ENCODE measurements around the gene SLC7A11. TPM values are rescaled to one million over a fixed set of nuclear protein-coding genes. Genes with fewer than 3 reads are reported as not detected.

Gene SLC7A11
- polyA plus RNA-seq, 3 donors: 0.02 to 0.07 TPM; not detected in 1

DNA sequence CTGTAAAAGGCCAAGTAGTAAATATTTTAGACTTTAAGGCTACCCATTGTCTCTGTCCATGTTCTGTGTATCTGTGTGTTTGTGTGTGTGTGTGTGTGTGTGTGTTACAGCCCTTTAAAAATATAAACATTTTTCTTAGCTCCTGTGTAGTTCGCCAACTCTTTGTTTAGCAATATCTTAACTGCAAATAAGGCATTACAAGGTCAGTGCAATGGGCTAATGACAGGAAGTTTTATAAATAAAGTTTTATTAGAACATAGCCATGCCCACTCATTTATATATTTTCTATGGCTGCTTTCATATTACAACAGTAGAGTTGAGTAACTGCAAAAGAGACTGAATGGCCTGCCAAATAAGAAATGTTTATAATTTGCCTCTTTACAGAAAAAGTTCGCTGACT lies 5.9 kb upstream of the SLC7A11 start:
- Mint-ChIP-seq H3K27me3 (ENCODE audit: low read depth in 3 of 3) (peaks cover 0 to 3% (median 2%) of the 10 kb centered on the region in 3 donors), H3K4me3 (no peak overlapping the region), H3K36me3 (no peaks in the 10 kb centered on the region), H3K4me1 (peaks cover 4% of the 10 kb centered on the region), H3K9me3 (peaks cover 0 to 4% (median 1%) of the 10 kb centered on the region in 7 donors), H3K27ac (no peak overlapping the region)
- Histone ChIP-seq H3K36me3 (replicated peaks in 1 of 2; ENCODE audit: control insufficient read depth in 1 of 2, insufficient read depth in 2 of 2, low read length in 2 of 2) (no peaks in the 10 kb centered on the region), H3K27ac (ENCODE audit: low read depth in 1 of 2, low read length in 2 of 2) (no peak overlapping the region), H3K9me3 (replicated peaks in 1 of 2; ENCODE audit: control insufficient read depth in 1 of 2, insufficient read depth in 1 of 2, low read length in 2 of 2) (no peaks in the 10 kb centered on the region), H2AFZ (ENCODE audit: insufficient read depth, low read depth, low read length, poor library complexity, severe bottlenecking) (no peak overlapping the region), H3K79me2 (ENCODE audit: insufficient read depth, low read length) (no peaks in the 10 kb centered on the region), H3K27me3 (ENCODE audit: control insufficient read depth in 2 of 2, insufficient read depth in 2 of 2, low read length in 2 of 2) (no peaks in the 10 kb centered on the region), H3K4me2 (replicated peaks; ENCODE audit: extremely low read depth, low read length, poor library complexity, severe bottlenecking) (no peak overlapping the region), H4K20me1 (ENCODE audit: insufficient read depth, low read length) (no peaks in the 10 kb centered on the region), H3K9ac (ENCODE audit: insufficient read depth, low read length, poor library complexity, severe bottlenecking) (no peak overlapping the region), H3K4me1 (ENCODE audit: control insufficient read depth in 1 of 2, insufficient read depth in 2 of 2, low read length in 2 of 2) (peaks cover 0 to 4% of the 10 kb centered on the region in 2 donors), H3K4me3 (replicated peaks in 1 of 3; ENCODE audit: low read depth in 2 of 3, low read length in 3 of 3) (no peak overlapping the region)
- TF ChIP-seq, protein P1, sequence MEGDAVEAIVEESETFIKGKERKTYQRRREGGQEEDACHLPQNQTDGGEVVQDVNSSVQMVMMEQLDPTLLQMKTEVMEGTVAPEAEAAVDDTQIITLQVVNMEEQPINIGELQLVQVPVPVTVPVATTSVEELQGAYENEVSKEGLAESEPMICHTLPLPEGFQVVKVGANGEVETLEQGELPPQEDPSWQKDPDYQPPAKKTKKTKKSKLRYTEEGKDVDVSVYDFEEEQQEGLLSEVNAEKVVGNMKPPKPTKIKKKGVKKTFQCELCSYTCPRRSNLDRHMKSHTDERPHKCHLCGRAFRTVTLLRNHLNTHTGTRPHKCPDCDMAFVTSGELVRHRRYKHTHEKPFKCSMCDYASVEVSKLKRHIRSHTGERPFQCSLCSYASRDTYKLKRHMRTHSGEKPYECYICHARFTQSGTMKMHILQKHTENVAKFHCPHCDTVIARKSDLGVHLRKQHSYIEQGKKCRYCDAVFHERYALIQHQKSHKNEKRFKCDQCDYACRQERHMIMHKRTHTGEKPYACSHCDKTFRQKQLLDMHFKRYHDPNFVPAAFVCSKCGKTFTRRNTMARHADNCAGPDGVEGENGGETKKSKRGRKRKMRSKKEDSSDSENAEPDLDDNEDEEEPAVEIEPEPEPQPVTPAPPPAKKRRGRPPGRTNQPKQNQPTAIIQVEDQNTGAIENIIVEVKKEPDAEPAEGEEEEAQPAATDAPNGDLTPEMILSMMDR (IDR thresholded peaks at IDR 0.05): no peak
- intact Hi-C loops (cut with micrococcal nuclease): loop anchor here (5.0 to 10.0 kb wide), 2 partner anchors 54 to 157 kb away; no protein-coding TSS in a partner anchor
- no CpG with 5 or more reads among the region's 2 CpGs for WGBS (ENCODE audit: insufficient coverage)
- no peak for DNase-seq

DNA sequence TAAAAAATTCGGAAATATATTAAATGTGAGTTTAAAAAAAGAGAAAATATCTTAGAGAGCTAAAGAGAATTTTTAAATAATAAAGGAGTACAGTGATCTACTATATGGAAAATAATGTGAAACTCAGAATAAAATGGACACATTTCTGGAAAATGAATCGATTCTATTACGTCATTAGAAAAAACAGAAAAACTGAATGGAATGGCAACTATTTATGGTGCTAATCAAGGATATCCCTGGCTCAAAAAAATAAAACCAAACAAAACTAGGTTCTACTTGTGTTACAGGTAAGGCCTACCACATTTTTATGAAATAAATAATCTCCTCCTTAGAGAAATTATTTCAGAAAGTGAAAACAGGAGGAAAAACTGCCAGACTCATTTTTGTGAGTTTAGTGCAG lies 5.5 kb upstream of the SLC7A11 start:
- no peak overlapping the region for H3K27ac ChIP-seq (ENCODE audit: low read depth in 1 of 2, low read length in 2 of 2)
- H3K4me2 ChIP-seq (replicated peaks; ENCODE audit: extremely low read depth, low read length, poor library complexity, severe bottlenecking): no peak overlapping the region
- no peaks in the 10 kb centered on the region for H4K20me1 ChIP-seq (ENCODE audit: insufficient read depth, low read length)
- no peak overlapping the region for H3K9ac ChIP-seq (ENCODE audit: insufficient read depth, low read length, poor library complexity, severe bottlenecking)
- peaks cover 6% of the 10 kb centered on the region for H3K4me1 Mint-ChIP-seq
- no peak overlapping the region for H3K27ac Mint-ChIP-seq
- peaks cover 0 to 4% of the 10 kb centered on the region in 2 donors for H3K4me1 ChIP-seq (ENCODE audit: control insufficient read depth in 1 of 2, insufficient read depth in 2 of 2, low read length in 2 of 2)
- no peak overlapping the region for H2AFZ ChIP-seq (ENCODE audit: insufficient read depth, low read depth, low read length, poor library complexity, severe bottlenecking)
- H3K27me3 Mint-ChIP-seq (ENCODE audit: low read depth in 3 of 3): peaks cover 0 to 3% (median 2%) of the 10 kb centered on the region in 3 donors
- H3K4me3 ChIP-seq (replicated peaks in 1 of 3; ENCODE audit: low read depth in 2 of 3, low read length in 3 of 3): no peak overlapping the region
- DNase-seq: no peak
- no peak overlapping the region for H3K4me3 Mint-ChIP-seq
- peaks cover 0 to 4% (median 1%) of the 10 kb centered on the region in 7 donors for H3K9me3 Mint-ChIP-seq
- no peaks in the 10 kb centered on the region for H3K27me3 ChIP-seq (ENCODE audit: control insufficient read depth in 2 of 2, insufficient read depth in 2 of 2, low read length in 2 of 2)
- TF ChIP-seq, protein P1 (IDR thresholded peaks at IDR 0.05): no peak
- WGBS (ENCODE audit: insufficient coverage): no CpG with 5 or more reads among the region's 3 CpGs
- no peaks in the 10 kb centered on the region for H3K36me3 Mint-ChIP-seq
- H3K9me3 ChIP-seq (replicated peaks in 1 of 2; ENCODE audit: control insufficient read depth in 1 of 2, insufficient read depth in 1 of 2, low read length in 2 of 2): no peaks in the 10 kb centered on the region
- no peaks in the 10 kb centered on the region for H3K36me3 ChIP-seq (replicated peaks in 1 of 2; ENCODE audit: control insufficient read depth in 1 of 2, insufficient read depth in 2 of 2, low read length in 2 of 2)
- H3K79me2 ChIP-seq (ENCODE audit: insufficient read depth, low read length): no peaks in the 10 kb centered on the region
- intact Hi-C loops (cut with micrococcal nuclease): loop anchor here (5.0 to 10.0 kb wide), 2 partner anchors 55 to 157 kb away; no protein-coding TSS in a partner anchor

Data from CD14-positive monocyte (primary cell).